Ureter (tissue), 1 donor: ENCODE measurements around the gene CHD3. TPM values are rescaled to one million over a fixed set of nuclear protein-coding genes. Genes with fewer than 3 reads are reported as not detected.

ENCODE experiments used
- DNase-seq: peaks from one replicate; pipeline ENCODE4 v3.0.0-alpha.2; 2020; ENCODE audit warnings: low spot score
- total RNA-seq: library from RNA; stranded (reverse); gene quantifications from one replicate; pipeline ENCODE4 v1.2.4, GENCODE V29; 2023
- donor health status: DM: yes; HTN: yes; CAD: no.

CHD3 gene
- total RNA-seq, 1 donor from 2014 or later, result 225 TPM

DNA sequence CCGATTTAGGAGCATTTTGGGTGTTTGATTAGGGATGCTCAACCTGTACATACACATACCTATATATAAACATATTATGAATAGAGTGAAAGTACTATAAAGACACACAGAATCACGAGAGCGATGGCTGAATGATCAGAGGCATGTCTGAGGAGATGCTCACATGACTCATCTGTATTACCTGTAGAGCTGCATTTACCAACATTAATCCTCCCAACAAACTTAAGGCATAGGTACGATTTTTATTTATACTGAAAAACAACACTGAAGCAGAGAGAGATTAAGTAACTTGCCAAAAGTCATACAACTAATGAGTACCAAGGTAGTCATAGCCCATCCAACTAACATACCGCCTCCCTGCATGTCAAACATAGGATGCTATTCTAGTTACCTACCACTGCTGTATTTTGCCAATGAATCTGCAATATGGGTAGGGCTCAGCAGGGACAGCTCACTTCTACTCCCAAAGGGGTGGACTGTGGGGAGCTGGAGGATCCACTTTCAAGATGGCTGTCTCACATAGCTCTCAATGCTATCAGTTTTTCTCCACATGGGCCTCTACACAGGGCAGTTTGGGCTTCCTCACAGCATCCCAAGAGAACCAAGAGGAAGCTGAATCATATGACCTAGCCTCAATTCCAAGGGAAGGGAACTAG is 23.5 kb upstream of the CHD3 start:
- DNase-seq, result peak; percentile 20

DNA sequence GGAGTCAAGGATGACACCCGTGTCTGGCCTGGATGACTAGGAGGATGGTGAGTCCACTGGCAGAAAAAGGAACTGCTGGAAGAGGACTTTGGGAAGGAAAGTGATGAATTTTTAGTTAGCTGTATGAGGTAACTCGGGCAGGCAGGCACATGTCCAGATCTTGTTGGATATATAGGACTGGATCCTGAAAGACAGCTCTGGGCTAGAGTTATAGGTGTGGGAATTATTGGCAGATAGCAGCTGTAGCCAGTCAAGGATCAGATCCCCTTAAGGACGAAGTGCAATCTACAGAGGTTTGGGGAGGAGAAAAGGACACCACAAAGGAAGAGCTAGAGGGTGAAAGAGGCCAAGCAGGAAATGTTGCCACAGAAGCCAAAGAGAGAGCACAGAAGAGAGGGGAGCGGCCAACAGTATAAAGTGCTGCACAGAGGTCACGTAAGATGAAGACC is 20.7 kb upstream of the CHD3 start:
- DNase-seq, result peak; percentile 45

DNA sequence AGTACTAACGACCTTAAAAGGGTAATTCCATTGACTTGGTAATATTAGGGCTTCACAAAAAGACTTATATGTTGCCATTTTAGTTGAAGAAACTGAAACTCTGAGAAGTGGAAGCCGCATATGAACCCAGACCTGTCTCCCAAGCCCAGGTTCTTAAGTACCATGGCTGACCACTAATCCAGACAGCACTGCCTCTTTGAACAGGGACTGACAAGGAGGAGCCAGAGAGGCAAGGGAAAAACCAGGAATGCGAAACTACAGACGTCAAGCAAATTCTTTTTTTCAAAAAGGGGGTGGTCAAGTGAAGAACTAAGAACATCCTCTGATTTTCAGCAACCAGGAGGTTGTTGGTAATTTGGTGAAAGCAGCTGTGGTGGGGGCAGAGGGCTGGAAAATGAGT is 15.5 kb upstream of the CHD3 start:
- peak; percentile 14 for DNase-seq

DNA sequence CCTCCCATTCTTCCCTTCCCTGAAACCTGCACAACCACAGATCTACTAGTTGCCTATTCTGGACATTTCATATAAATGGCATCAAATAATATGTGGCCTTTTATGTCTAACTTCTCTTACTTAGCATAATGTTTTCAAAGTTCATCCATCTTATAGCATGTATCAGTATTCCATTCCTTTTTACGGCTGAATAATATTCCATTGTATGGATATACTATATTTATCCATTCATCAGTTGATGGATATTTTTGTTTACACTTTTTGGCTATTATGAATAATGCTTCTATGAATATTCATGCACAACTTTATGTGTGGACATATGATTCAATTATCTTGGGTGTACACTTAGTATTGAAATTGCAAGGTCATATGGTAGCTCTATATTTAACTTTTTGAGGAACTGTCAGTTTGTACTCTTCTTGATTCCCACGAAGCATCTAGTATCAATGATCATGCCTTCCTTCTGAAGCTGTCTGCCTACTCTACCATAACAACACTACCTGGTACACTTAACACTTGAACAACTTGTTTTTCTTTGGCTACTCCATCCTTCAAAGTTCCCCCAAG is 12.7 kb upstream of the CHD3 start:
- no peak for DNase-seq

DNA sequence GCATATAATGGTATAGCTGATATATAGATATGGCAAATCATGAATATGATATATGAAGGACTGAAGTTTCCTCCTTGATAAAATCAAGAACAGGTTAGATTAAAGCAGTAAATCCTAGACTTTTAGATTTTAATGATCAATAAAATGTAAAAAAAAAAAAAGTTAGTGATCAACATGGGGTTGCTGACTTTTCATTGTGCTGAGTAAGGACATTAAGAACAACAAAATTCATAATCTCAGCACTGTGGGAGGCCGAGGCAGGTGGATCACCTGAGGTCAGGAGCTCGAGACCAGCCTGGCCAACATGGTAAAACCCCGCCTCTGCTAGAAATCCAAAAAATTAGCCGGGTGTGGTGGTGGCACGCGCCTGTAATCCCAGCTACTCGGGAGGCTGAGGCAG is 10.4 kb upstream of the CHD3 start:
- DNase-seq, result peak; percentile 37

DNA sequence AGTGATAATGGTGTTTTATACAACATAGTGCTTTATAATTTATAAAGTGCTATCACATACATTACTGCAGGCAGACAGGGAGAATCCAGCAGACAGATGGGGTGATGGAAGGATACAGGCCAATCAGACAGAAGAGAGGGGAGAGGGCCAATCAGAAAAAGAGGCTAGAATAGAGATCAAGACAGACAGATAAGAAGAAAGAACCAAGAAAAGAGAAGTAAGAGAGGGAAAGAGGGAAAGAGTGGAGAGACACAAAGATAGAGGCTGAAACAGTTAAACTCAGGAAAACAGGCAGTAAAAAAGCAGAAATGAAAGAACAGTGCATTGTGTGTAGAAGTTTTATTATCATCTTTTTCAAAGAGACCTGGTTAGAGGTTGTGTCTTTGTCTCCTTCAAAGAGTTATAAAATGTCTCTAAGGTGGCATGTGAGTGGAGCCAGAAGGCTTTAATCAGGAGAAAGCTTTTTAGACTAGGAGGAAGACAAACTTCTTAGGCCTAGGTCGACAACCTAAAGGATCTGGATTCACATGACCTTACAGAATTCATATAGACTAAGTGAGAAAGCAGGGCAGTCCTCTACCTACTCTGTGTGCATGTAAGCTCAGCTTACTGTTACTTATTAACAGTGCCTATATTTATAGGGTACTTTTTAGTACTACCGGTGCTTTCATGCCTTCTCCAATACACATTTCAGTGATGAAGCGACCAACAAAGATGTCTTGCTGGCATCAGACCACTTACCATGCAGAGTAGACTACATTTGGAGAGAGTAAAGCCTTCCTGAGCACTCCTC is 8.3 kb upstream of the CHD3 start:
- DNase-seq, result peak; percentile 12

DNA sequence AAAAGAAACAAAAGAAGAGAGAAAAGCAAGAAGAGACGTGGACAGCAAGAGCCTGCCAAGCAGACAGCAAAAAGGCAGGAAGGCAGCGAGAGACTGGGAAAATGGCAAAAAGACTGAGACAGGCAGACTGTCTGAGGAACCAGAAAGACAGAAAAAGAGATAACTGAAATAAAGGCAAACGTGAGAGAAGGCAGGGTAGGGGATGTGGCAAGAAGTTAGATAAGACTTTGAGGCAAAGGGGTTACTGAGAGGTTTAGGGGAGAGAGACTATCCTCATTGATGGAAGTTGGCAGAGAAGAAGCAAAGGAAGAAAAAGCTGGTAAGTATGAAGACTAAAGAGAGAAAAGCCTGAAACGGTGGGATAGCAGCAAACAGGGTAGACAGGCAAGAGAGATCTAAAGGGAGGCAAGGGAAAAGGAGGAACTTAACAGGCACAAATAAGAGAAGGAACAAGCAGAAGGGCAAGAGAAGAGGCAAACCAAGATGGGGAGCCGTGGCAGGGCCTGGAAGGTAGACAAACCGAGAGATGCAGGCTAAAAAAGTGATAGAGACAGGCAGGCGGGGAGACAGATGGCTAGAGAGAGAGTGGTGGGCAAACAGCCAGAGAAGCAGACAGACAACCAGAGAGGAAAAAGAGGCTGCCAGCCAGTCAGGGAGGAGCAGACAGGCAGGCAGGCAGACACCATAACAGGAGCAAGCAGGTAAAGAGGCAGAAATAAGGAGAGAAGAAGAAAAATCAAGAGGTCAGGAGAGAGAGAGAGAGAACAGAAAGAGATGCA is 7.1 kb upstream of the CHD3 start:
- DNase-seq, result peak; percentile 43

DNA sequence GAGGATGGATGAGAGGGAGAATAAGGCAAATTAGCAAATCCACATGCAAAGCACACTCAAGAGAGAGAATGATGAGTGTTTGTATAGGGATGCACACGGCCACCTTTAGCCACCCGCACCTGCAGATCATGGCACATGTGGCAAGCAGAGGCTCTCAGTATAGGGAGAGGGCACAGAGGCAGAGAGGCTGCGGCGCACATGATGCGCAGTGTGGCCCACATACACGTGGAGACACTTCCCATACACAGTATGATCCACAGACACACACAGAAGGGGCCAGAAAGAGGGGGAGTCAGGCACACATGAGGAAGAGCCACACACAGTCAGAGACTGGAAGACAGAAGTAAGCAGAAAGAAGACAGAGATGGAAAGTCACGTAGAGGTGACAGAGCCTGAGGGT is 6.5 kb upstream of the CHD3 start:
- DNase-seq, result peak; percentile 35

DNA sequence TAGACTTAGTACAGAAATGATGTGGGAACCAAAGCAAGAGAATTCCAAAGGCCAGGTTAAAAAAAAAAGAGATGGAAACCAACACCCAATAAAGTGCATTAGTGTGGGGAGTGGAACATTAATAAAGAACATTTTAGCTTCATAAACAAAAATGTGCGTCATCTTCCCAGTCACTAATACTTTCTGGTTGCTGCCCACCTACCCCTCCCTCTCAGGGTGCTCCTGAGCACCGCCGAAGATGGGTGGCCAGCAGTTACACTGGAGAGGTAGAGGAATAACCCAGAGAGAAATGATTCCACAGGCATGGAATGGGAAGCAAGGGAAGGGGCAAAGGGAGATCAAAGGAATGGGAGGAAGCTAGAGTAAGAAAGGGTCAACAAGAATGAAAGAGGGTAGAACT is 6.0 kb upstream of the CHD3 start:
- DNase-seq, result peak; percentile 23

DNA sequence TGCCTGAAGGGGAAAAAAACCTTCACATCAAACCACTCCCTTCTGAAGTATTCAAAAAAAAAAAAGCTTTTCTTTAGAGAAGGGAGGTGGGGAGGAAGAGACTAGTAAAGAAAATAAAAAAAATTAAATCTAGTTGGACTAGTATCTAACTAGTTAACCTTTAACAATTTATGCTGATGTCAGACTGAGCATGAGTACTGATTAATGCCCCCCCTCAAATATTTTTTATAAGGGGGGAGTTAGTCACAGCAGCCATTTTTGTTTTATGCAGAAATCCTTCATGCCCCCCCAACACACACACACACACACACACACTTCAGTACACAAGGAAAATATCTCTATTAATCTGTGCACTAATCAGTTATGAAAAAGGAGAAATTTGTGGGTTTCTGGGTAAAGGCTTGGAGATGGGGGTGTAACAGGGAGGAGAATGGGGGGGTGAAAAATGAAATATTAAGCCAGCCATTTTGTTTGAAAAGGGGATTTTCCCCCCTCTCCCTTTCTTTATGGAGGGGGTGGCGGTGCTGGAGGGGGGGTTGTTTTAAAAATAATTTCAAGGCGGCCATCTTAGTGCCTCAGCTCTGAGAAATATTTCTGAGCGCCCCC is 4.7 kb upstream of the CHD3 start:
- DNase-seq, result peak; percentile 48

DNA sequence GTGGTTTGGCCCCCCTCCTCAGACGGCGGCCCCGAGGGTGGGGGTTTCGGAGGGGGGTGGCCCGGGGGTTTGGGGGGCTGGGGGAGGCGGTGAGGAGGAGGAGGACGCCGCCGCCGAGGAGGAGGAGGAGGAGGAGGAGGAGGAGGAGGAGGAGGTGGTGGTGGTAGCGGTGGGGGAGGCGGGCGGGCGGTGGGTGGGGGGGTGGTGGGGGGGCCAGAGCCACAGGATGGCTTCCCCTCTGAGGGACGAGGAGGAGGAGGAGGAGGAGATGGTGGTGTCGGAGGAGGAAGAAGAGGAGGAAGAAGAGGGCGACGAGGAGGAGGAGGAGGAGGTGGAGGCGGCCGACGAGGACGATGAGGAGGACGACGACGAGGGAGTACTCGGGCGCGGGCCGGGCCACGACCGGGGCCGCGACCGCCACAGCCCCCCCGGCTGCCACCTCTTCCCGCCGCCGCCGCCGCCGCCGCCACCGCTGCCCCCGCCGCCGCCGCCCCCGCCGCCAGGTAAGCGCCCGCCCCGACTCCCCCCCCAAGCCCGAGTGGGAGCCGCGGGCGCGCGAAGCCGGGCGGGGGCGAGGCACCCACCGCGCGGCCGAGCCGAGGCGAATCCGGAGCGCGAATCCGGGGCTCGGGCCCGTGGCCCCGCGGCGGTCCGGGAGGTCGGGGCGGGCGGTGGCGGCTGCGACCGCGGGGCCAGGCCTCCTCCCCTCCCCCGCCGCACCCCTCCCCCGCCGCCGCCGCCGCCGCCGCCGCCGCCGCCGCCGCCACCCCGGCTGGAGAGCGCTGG is 3.8 kb upstream of the CHD3 start:
- DNase-seq, result peak; percentile 47

DNA sequence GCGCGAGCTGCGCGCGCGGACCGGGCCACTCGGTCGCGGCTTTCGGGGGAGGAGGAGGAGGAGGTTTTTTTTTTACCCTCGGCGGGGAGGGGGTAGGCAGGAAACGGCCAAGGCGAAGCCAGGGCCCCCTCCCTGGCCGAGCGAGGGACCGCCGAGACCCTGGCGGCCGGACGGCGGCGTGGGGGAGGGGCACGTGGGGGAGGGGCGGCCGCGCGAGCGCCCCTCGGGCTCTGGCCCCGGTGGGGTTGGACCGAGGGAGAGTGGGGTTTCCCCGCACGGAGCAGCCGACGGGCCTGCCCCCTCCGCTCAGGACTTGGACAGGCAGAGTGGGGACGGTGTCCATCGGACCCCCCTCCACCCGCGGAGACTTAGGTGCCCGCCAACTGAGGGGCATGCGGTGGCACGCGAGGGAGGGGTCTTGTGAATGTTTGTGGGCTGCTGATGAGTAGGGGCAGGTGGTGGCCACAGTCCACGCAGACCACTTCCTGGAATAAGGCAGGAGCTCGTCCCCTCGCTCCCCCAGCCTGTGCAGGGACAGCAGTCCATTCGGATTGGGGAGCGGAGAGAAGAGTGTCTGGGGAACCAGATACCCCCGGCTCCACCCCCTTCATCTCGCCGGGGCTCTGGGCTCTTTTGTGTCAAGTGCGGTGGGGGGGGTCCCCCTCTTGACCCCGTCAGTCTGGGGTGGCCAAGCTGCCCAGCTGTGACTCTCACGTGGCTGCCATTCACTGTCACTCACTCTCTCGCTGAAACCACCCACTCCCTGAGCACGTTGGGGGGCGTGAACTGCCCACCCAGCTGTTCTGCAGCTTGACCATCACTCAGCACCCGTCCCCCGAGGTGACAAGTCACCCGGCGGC is 3.0 kb upstream of the CHD3 start:
- DNase-seq, result peak; percentile 73

DNA sequence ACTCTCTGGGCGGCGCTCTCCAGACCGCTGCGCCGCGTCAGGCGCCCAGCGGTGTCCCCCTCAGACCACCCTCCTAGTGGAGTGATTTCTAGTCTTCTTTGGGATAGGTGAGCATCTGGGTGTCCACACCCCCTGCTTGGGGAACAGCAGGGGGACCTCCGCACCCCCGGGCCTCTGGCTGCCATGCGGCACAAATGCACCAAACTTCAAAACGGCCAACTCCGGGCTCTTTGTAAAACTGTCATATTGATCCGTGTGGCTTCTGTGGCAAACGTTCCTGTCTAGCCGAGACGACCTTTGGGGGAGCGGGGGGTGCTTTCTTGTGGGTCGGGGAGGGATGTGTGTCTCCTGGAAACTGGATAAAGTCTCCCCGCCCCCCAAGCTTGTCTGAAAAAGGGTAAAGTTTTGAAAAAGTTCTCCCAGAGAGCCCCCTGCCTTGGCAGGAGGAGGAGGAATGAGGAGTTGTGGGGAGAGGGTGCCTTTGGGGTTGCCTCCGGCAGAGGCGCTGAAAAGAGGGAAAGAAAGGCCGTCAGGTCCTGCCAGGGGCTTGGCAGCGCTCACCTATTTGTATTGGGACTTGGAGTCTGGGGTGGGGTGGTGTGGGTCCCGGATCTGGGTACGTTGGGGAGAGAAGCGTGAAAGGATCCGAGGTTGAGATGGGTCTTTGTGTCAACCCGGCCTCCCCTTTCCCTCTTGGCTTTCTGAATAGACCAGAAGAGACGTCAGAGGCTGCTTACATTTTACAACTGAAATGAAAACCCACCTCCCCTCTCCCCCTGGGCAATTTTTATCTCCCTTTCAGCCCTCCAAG is 2.2 kb upstream of the CHD3 start:
- DNase-seq, result peak; percentile 71

DNA sequence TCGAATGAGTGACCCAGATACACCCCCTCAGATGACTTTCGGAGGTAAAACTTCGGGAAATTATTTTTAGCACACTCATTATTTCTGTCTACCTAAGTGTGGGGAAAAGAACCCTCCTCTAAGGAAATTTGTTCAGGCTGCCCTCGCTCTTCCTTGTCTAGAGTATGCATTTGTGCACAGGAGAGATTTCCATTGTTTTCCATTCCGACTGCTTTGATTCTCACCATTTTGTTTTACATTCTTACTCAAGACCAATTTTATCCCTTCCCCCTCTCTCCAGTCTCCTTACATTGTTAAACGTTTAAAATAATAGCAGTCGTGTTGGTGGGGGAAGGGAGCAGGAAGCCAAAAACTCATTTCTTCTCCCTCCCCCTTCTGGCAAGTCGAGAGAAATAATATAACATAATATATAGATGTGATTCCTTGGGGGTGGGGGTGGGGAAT is 1.5 kb upstream of the CHD3 start:
- no peak for DNase-seq

DNA sequence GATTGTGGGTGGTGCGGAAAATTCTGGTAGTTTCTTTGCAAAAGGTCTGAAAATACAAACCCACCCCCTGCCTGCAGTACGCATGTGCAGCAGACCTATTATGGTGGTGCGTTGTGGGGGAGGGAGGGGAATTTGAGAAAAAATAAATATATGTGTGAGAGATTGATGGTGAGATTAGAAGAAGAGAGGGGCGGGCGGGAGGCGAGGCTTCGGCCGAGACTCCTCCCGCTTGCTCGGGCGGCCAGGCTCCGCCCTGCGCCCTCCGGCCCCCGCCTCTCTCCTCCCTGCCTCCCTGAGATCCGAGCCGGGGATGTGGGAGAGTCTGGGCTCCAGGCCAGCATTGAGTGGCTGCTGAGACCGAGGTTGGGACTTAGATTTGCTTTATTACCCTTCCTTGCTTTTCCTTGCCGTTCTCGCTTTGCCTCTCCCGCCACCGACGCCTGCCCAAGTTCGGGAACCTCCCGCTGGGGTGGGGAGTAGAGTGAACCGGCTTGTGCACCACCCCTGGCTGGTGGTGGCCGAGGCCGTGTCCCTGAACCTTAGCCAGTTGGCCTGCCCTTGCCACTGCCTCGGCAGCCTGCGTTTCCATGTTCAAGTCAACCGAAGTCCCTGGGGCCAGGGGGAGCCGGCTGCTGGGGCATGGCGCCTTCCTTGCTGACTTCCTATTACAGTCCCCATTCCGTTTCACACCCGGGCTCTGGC is 956 bp upstream of the CHD3 start:
- peak; percentile 94 for DNase-seq

DNA sequence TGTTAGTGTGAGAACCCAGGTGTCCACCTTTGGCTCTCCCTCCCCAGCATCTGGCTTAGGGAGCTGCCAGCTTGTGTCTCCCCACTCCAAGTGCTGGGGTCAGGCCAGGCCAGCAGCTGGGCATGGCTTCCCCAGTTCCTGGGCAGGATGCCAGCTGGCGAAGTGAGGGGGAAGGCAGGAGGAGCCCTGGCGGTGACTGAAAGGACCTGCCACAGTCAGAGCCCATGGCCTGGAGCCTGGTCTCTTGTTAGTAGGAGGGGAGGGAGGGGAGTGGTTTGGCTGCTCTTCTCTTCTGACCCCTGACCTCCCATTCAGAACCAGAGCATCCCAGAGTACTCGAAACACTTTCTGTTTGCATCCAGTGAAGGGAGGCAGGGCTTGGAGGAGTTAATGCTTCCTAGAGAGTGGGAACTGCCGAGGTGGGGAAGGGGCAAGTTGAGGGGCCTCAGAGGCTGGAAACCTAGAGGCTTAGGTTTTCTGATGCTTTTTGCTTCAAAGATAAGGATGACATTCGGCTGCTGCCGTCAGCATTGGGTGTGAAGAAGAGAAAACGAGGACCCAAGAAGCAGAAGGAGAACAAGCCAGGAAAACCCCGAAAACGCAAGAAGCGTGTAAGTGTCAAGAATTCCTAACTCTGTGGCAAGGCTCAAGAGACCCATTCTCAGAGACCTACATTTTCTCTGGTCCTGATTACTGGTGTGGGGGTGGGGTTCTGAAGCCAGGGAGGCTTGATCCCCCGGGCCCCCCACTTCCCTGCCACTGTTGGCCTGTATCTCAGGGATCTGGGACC is 772 bp downstream of the CHD3 start:
- DNase-seq, result peak; percentile 97

DNA sequence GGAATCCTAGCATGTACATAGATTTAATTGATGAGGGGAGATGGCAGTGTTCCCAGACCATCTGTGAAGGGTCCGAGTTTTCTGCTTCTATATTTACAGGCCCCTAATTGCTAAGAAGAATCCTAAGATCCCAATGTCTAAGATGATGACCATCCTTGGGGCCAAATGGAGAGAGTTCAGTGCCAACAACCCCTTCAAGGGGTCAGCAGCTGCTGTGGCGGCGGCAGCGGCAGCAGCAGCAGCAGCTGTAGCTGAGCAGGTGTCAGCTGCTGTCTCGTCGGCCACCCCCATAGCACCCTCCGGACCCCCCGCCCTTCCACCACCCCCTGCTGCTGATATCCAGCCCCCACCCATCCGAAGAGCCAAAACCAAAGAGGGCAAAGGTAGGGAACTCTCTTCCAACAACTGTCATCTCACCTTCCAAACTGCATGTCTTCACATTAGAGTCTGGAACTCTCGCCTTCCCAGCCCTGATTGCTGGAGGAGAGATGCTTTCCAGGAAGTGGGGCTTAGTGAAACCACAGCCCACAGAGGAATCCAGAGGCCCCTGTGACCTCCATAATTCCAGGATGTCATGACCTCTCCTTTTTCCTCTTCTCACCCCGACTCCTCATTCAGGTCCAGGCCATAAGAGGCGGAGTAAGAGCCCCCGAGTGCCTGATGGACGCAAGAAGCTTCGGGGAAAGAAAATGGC is 4.7 kb downstream of the CHD3 start:
- DNase-seq, result peak; percentile 25
